ENCODE measurements around the gene KIRREL3. TPM values are rescaled to one million over a fixed set of nuclear protein-coding genes. Genes with fewer than 3 reads are reported as not detected.
A peak's percentile ranks its signal among the peaks of the same experiment; 100 is the strongest.

Gene KIRREL3
- total and polyA plus RNA-seq, 2 of the 4 experiments (the other 2 are of a cell fraction), result 10.9 to 15.9 TPM

GRCh38 chr11:126879516-126879915, 121.1 kb downstream of the KIRREL3 start:
- H2AFZ ChIP-seq (replicated peaks; ENCODE audit: low read length, poor library complexity), result no peak overlapping the region
- H3K4me1 ChIP-seq (ENCODE audit: control insufficient read depth, insufficient read depth, low read length), result peaks cover 15% of the 10 kb centered on the region
- intact Hi-C loops (cut with micrococcal nuclease), result no loop called here
- H3K9me3 ChIP-seq (ENCODE audit: control insufficient read depth, insufficient read depth, low read length), result no peaks in the 10 kb centered on the region
- no peak overlapping the region for H3K14ac ChIP-seq (replicated peaks; ENCODE audit: low read depth, low read length)
- no peak overlapping the region for H2BK15ac ChIP-seq (ENCODE audit: low read depth, low read length)
- H3K4ac ChIP-seq (ENCODE audit: low read depth, low read length), result no peak overlapping the region
- ChIA-PET POLR2A (ENCODE audit: unreplicated experiment) (no interaction called here), CTCF (interaction anchor here (0.5 kb wide), 1 partner anchor 14 kb away, joined by 3 read pairs; no protein-coding TSS in a partner anchor)
- in situ Hi-C loops (cut with MboI; ENCODE audit: low sequenced_read_pairs), result no loop called here
- no peak overlapping the region for H3K18ac ChIP-seq (ENCODE audit: low read depth, low read length)
- BruUV-seq (replicated peaks), result no TSS peak
- no peaks in the 10 kb centered on the region for H3K27me3 ChIP-seq (ENCODE audit: control insufficient read depth, insufficient read depth, low read length)
- TF ChIP-seq CHD1 (IDR thresholded peaks at IDR 0.05; ENCODE audit: low read depth, low read length), result no peak
- TF ChIP-seq, protein P1, sequence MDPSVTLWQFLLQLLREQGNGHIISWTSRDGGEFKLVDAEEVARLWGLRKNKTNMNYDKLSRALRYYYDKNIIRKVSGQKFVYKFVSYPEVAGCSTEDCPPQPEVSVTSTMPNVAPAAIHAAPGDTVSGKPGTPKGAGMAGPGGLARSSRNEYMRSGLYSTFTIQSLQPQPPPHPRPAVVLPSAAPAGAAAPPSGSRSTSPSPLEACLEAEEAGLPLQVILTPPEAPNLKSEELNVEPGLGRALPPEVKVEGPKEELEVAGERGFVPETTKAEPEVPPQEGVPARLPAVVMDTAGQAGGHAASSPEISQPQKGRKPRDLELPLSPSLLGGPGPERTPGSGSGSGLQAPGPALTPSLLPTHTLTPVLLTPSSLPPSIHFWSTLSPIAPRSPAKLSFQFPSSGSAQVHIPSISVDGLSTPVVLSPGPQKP (IDR thresholded peaks at IDR 0.05; ENCODE audit: borderline replicate concordance, low read depth, low read length), result no peak
- no peak overlapping the region for H3K56ac ChIP-seq (ENCODE audit: extremely low read depth, insufficient read depth, low read length)
- dilution Hi-C loops (cut with HindIII; ENCODE audit: low sequenced_read_pairs, unreplicated experiment), result no loop called here
- no peak overlapping the region for H2BK5ac ChIP-seq (ENCODE audit: low read depth, low read length, poor library complexity, severe bottlenecking)
- H3K9ac ChIP-seq (ENCODE audit: low read depth, low read length), result no peak overlapping the region
- H2AK9ac ChIP-seq (replicated peaks; ENCODE audit: low read depth, low read length, poor library complexity), result no peak overlapping the region
- no peak overlapping the region for H4K5ac ChIP-seq (ENCODE audit: low read depth, low read length)
- no peaks in the 10 kb centered on the region for H4K20me1 ChIP-seq (ENCODE audit: insufficient read depth, low read length)
- H3K4me2 ChIP-seq (ENCODE audit: low read depth, low read length), result 0 out of 2 replicates have a peak overlapping the region, but pooled peaks have one; percentile 39
- no peak overlapping the region for H2BK120ac ChIP-seq (ENCODE audit: low read depth, low read length)
- DNase-seq (peak; percentile 41), ATAC-seq (ENCODE audit: low read depth) (peak; percentile 27)
- no peaks in the 10 kb centered on the region for H3K36me3 ChIP-seq (ENCODE audit: control insufficient read depth, insufficient read depth, low read length)
- H3K4me3 ChIP-seq (ENCODE audit: insufficient read depth, low read depth, low read length), result no peak overlapping the region
- peaks cover 14% of the 10 kb centered on the region for H3K9me1 ChIP-seq (ENCODE audit: insufficient read depth, low read length)
- H2BK20ac ChIP-seq (ENCODE audit: low read depth, low read length), result no peak overlapping the region
- peaks cover 14 to 34% of the 10 kb centered on the region in 2 experiments for H3K79me1 ChIP-seq (ENCODE audit: low read depth in 1 of 2, low read length in 2 of 2)
- no peak overlapping the region for H2AK5ac ChIP-seq (ENCODE audit: low read depth, low read length)
- no peak overlapping the region for H3K27ac ChIP-seq (ENCODE audit: insufficient read depth, low read length)
- no peak overlapping the region for H4K91ac ChIP-seq (ENCODE audit: insufficient read depth, low read depth, low read length)
- no peak overlapping the region for H3K23ac ChIP-seq (ENCODE audit: low read depth, low read length)
- H4K8ac ChIP-seq (ENCODE audit: low read depth in 2 of 2, low read length in 2 of 2), result no peak overlapping the region

Data from IMR-90 (cell line).